AG04450 (cell line): ENCODE results near the gene SMARCD3. TPM values are rescaled to one million over a fixed set of nuclear protein-coding genes. Genes with fewer than 3 reads are reported as not detected.

ENCODE experiments used
- CTCF ChIA-PET: fragments of 300-600, 350-600 bp; formaldehyde crosslinking; extraction: SDS; loops from one replicate; lab custom pipeline; 2022; ENCODE audit warnings: antibody characterized with exemption, inconsistent platforms; lab: Charles Lee
- POLR2A ChIA-PET: fragments of 350-600 bp; formaldehyde crosslinking; extraction: SDS; loops from one replicate; lab custom pipeline; 2021; ENCODE audit warnings: antibody characterized with exemption, inconsistent platforms; lab: Yijun Ruan, JAX
- DNase-seq: peaks from one replicate; pipeline ENCODE4 v3.0.0-alpha.2; 2011; ENCODE audit warnings: low read depth, low spot score
- H3K27ac ChIP-seq: one replicate; pipeline ENCODE4 v1.5.1; 2012; ENCODE audit warnings: low read depth, low read length, control low read depth
- H3K27me3 ChIP-seq: one replicate; pipeline ENCODE4 v1.6.0; 2012; ENCODE audit warnings: low read length; ENCODE audit not compliant: control insufficient read depth, insufficient read depth
- H3K4me3 ChIP-seq: 2 replicates; pipeline ENCODE4 v1.5.1; 2011; ENCODE audit warnings: mild to moderate bottlenecking, low read depth, low read length, control low read depth
- H3K9me3 ChIP-seq: 2 replicates; pipeline ENCODE4 v1.5.1; 2012; ENCODE audit warnings: low read length; ENCODE audit not compliant: control insufficient read depth, insufficient read depth
- CTCF ChIP-seq: IDR thresholded peaks from 2 replicates; pipeline ENCODE4 v1.5.1; 2011; ENCODE audit warnings: low read depth, low read length, control low read depth, inconsistent platforms
- polyA plus RNA-seq: library from polyadenylated mRNA; depleted of rRNA; stranded (reverse); fragments of >200 nt; gene quantifications from 2 replicates; pipeline ENCODE4 v1.2.3, GENCODE V29; 2011

SMARCD3 gene
- polyA plus RNA-seq, 1 experiment: 39.2 TPM

GRCh38 chr7:151238924-151239836, 9.3 kb downstream of the SMARCD3 start:
- ChIA-PET CTCF (no interaction called here), POLR2A (interaction anchor here (1.2 kb wide), 1 partner anchor 12 kb away, joined by 5 read pairs; no protein-coding TSS in a partner anchor)
- H3K4me3 ChIP-seq: no peak overlapping the region

DNA sequence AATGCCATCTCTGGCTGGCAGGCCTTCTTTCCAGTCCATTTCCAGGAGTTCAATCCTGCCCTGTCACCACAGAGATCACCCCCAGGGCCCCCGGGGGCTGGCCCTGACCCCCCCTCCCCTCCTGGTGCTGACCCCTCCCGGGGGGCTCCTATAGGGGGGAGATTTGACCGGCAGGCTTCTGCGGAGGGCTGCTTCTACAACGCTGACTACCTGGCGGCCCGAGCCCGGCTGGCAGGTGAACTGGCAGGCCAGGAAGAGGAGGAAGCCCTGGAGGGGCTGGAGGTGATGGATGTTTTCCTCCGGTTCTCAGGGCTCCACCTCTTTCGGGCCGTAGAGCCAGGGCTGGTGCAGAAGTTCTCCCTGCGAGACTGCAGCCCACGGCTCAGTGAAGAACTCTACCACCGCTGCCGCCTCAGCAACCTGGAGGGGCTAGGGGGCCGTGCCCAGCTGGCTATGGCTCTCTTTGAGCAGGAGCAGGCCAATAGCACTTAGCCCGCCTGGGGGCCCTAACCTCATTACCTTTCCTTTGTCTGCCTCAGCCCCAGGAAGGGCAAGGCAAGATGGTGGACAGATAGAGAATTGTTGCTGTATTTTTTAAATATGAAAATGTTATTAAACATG, 10.2 kb downstream of the SMARCD3 start:
- TF ChIP-seq CTCF: no peak
- no peak overlapping the region for H3K27ac ChIP-seq
- H3K27me3 ChIP-seq: no peaks in the 10 kb centered on the region
- no peaks in the 10 kb centered on the region; the same call in 1 of the 2 replicates for H3K9me3 ChIP-seq
- CTCF ChIA-PET: no interaction called here
- no peak overlapping the region for H3K4me3 ChIP-seq
- POLR2A ChIA-PET: interaction anchor here (1.2 kb wide), 1 partner anchor 11 kb away, joined by 5 read pairs; no protein-coding TSS in a partner anchor
- no peak for DNase-seq

More at GRCh38 chr7:151238924-151239836, 9.3 kb downstream of the SMARCD3 start:
- no peak for DNase-seq
- no peak for TF ChIP-seq CTCF
- Histone ChIP-seq H3K27ac (no peak overlapping the region), H3K27me3 (no peaks in the 10 kb centered on the region), H3K9me3 (no peaks in the 10 kb centered on the region; the same call in 1 of the 2 replicates)

DNA sequence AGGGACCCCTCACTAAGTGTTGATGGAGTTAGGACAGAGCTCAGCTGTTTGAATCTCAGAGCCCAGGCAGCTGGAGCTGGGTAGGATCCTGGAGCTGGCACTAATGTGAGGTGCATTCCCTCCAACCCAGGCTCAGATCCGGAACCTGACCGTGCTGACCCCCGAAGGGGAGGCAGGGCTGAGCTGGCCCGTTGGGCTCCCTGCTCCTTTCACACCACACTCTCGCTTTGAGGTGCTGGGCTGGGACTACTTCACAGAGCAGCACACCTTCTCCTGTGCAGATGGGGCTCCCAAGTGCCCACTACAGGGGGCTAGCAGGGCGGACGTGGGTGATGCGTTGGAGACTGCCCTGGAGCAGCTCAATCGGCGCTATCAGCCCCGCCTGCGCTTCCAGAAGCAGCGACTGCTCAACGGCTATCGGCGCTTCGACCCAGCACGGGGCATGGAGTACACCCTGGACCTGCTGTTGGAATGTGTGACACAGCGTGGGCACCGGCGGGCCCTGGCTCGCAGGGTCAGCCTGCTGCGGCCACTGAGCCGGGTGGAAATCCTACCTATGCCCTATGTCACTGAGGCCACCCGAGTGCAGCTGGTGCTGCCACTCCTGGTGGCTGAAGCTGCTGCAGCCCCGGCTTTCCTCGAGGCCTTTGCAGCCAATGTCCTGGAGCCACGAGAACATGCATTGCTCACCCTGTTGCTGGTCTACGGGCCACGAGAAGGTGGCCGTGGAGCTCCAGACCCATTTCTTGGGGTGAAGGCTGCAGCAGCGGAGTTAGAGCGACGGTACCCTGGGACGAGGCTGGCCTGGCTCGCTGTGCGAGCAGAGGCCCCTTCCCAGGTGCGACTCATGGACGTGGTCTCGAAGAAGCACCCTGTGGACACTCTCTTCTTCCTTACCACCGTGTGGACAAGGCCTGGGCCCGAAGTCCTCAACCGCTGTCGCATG, 11.0 kb downstream of the SMARCD3 start:
- no peak overlapping the region for H3K27ac ChIP-seq
- DNase-seq: no peak
- ChIA-PET POLR2A (interaction anchor here (0.6 kb wide), 1 partner anchor 60 kb away, joined by 4 read pairs; no protein-coding TSS in a partner anchor), CTCF (interaction anchor here (1.0 to 1.4 kb wide), 3 partner anchors 8 to 114 kb away, joined by 4 to 6 read pairs (median 4); partner anchors contain the start of gene SMARCD3)
- H3K9me3 ChIP-seq: no peaks in the 10 kb centered on the region; the same call in 1 of the 2 replicates
- H3K4me3 ChIP-seq: no peak overlapping the region
- no peak for TF ChIP-seq CTCF
- H3K27me3 ChIP-seq: no peaks in the 10 kb centered on the region

GRCh38 chr7:151236406-151236805, 12.1 kb downstream of the SMARCD3 start:
- TF ChIP-seq CTCF: no peak
- CTCF ChIA-PET: interaction anchor here (1.0 to 4.6 kb wide), 4 partner anchors 8 to 112 kb away, joined by 4 to 29 read pairs (median 5); partner anchors contain the start of gene SMARCD3
- DNase-seq: no peak
- H3K27ac ChIP-seq: no peak overlapping the region
- H3K27me3 ChIP-seq: no peaks in the 10 kb centered on the region
- POLR2A ChIA-PET: no interaction called here
- no peak overlapping the region for H3K4me3 ChIP-seq
- H3K9me3 ChIP-seq: no peaks in the 10 kb centered on the region; the same call in 1 of the 2 replicates
